Measurements from ENCODE around the gene CFAP92. TPM values are rescaled to one million over a fixed set of nuclear protein-coding genes. Genes with fewer than 3 reads are reported as not detected.

CFAP92 gene
- total RNA-seq, 1 donor from 2014 or later, result not detected

DNA sequence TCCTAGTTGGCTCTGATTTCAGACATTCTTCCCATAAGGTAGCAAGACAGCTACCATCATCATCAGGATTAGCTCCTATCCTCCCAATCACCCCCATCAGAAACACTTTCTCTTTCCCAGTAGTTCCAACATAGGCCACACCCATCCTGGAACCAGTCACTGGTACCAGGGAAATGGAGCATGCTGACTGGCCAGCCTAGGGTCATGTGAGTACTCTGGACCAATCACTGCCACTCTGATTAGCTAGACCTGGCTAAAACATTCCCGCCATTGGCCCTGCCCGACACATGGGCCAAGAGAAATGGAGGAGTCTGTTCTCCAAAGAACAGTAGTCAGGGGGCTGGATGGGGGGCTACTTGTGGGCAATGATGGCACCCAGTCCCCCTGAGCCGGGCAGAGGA lies 19.6 kb upstream of the CFAP92 start:
- DNase-seq (ENCODE audit: extremely low spot score, unreplicated experiment), result no peak
- Mint-ChIP-seq H3K9me3 (ENCODE audit: unreplicated experiment) (no peaks in the 10 kb centered on the region), H3K27ac (ENCODE audit: unreplicated experiment) (no peak overlapping the region), H3K27me3 (ENCODE audit: unreplicated experiment) (peaks cover 7% of the 10 kb centered on the region), H3K36me3 (ENCODE audit: unreplicated experiment) (no peaks in the 10 kb centered on the region), H3K4me3 (ENCODE audit: unreplicated experiment) (no peak overlapping the region), H3K4me1 (ENCODE audit: unreplicated experiment) (no peaks in the 10 kb centered on the region)
- TF ChIP-seq, protein P1, sequence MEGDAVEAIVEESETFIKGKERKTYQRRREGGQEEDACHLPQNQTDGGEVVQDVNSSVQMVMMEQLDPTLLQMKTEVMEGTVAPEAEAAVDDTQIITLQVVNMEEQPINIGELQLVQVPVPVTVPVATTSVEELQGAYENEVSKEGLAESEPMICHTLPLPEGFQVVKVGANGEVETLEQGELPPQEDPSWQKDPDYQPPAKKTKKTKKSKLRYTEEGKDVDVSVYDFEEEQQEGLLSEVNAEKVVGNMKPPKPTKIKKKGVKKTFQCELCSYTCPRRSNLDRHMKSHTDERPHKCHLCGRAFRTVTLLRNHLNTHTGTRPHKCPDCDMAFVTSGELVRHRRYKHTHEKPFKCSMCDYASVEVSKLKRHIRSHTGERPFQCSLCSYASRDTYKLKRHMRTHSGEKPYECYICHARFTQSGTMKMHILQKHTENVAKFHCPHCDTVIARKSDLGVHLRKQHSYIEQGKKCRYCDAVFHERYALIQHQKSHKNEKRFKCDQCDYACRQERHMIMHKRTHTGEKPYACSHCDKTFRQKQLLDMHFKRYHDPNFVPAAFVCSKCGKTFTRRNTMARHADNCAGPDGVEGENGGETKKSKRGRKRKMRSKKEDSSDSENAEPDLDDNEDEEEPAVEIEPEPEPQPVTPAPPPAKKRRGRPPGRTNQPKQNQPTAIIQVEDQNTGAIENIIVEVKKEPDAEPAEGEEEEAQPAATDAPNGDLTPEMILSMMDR (IDR thresholded peaks at IDR 0.05), result no peak

DNA sequence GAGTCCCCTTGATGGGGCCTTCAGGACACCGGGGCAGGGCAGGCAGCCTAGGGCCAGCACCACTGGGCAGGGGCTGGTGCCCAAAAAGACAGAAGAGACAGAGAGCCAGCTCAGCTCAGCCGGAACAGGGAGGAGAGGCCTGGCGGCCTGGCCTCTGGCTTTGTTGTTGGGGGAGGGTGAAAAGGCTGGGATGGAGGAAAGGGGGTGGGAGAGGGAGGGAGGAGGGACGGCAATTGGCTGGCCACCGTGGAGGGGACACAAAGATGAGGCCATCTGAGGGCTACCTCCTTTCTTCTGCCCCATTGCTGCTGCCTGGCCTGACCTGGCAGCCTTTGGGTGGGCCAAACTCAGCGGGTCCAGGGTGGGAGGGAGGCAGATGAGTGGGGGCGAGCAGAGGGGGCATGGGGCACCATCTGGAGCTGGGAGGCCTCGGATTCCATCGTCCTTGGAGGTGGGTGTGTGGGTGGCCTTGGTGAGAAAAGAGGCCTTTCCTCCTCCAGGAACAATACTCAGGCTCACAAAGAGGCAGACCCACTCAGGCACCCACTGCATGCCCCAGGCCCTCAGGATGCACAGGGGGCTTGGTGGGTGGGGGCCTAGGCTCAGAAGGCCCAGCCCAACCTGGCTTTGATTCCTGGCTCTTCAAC lies 16.6 kb upstream of the CFAP92 start:
- no peak for DNase-seq (ENCODE audit: extremely low spot score, unreplicated experiment)
- Mint-ChIP-seq H3K27ac (ENCODE audit: unreplicated experiment) (no peak overlapping the region), H3K27me3 (ENCODE audit: unreplicated experiment) (peaks cover 19% of the 10 kb centered on the region), H3K36me3 (ENCODE audit: unreplicated experiment) (no peaks in the 10 kb centered on the region), H3K9me3 (ENCODE audit: unreplicated experiment) (no peaks in the 10 kb centered on the region), H3K4me1 (ENCODE audit: unreplicated experiment) (peaks cover 5% of the 10 kb centered on the region), H3K4me3 (ENCODE audit: unreplicated experiment) (no peak overlapping the region)
- TF ChIP-seq, protein P1 (IDR thresholded peaks at IDR 0.05), result no peak

DNA sequence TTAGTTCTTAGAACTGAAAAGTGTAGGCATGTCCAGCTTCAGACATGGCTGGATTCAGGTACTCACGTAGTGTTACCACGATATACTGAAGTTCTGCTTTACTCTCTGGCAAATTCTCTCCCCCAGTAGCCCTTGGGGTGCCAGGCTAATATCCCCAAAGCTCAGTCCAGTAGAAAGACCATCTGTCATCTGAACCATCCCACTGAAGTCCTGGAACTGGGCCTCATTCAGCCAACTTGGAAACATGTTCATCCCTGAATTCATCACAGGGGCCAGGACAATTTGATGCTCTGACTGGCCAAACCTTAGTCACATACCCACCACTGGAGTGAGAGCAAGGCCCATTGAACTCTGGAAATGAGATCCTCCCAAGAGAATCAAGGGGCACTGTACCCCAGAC lies 15.4 kb upstream of the CFAP92 start:
- H3K4me1 Mint-ChIP-seq (ENCODE audit: unreplicated experiment), result peaks cover 11% of the 10 kb centered on the region
- no peaks in the 10 kb centered on the region for H3K9me3 Mint-ChIP-seq (ENCODE audit: unreplicated experiment)
- no peak overlapping the region for H3K27ac Mint-ChIP-seq (ENCODE audit: unreplicated experiment)
- no peaks in the 10 kb centered on the region for H3K36me3 Mint-ChIP-seq (ENCODE audit: unreplicated experiment)
- H3K27me3 Mint-ChIP-seq (ENCODE audit: unreplicated experiment), result peaks cover 19% of the 10 kb centered on the region
- TF ChIP-seq, protein P1 (IDR thresholded peaks at IDR 0.05), result no peak
- H3K4me3 Mint-ChIP-seq (ENCODE audit: unreplicated experiment), result no peak overlapping the region
- no peak for DNase-seq (ENCODE audit: extremely low spot score, unreplicated experiment)

DNA sequence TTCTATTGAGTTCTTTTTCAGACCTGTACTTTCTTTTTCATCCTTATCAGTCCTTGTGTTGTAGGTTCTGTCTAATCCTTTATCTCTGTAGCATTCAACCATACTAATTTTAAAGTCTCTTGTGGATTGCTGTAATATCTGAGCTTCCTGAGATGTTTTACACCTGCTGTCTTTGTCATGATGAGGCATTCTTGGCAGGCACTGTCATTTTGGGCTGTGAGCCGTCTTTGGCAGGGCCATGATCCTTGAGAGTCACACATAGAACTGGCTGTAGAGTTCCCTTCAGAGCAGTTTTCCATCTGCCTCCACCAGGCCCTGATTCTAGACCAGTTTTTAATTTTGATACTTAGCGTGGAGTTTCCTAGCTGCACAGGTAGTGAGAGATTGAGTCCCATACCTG lies 13.9 kb upstream of the CFAP92 start:
- no peak for DNase-seq (ENCODE audit: extremely low spot score, unreplicated experiment)
- peaks cover 11% of the 10 kb centered on the region for H3K4me1 Mint-ChIP-seq (ENCODE audit: unreplicated experiment)
- no peaks in the 10 kb centered on the region for H3K36me3 Mint-ChIP-seq (ENCODE audit: unreplicated experiment)
- H3K9me3 Mint-ChIP-seq (ENCODE audit: unreplicated experiment), result no peaks in the 10 kb centered on the region
- TF ChIP-seq, protein P1 (IDR thresholded peaks at IDR 0.05), result no peak
- H3K27me3 Mint-ChIP-seq (ENCODE audit: unreplicated experiment), result peaks cover 25% of the 10 kb centered on the region
- no peak overlapping the region for H3K4me3 Mint-ChIP-seq (ENCODE audit: unreplicated experiment)
- no peak overlapping the region for H3K27ac Mint-ChIP-seq (ENCODE audit: unreplicated experiment)

DNA sequence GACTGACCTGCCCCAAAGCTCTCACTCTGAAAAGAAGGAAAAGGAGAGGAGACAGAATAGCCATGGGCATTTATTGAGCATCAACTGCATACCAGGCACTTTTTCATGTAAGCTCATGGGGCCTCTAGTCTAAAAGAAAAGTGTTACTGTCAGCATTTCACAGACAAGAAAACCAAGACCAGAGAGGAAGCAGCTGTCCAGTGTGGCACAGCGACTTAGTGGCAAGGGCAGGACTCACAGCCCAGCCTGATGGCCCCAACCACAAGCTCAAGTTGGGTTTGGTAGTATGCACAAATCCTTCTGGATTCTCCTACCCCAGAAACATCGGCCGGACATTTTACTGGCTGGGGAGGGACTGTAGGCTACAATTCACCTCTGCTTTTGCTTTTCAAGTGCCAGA lies 13.0 kb upstream of the CFAP92 start:
- H3K27ac Mint-ChIP-seq (ENCODE audit: unreplicated experiment), result no peak overlapping the region
- peaks cover 14% of the 10 kb centered on the region for H3K4me1 Mint-ChIP-seq (ENCODE audit: unreplicated experiment)
- H3K4me3 Mint-ChIP-seq (ENCODE audit: unreplicated experiment), result no peak overlapping the region
- H3K36me3 Mint-ChIP-seq (ENCODE audit: unreplicated experiment), result no peaks in the 10 kb centered on the region
- no peak for DNase-seq (ENCODE audit: extremely low spot score, unreplicated experiment)
- H3K27me3 Mint-ChIP-seq (ENCODE audit: unreplicated experiment), result peaks cover 32% of the 10 kb centered on the region
- no peaks in the 10 kb centered on the region for H3K9me3 Mint-ChIP-seq (ENCODE audit: unreplicated experiment)
- TF ChIP-seq, protein P1 (IDR thresholded peaks at IDR 0.05), result no peak
